Kidney (tissue), 14 donors: Measurements from ENCODE around the gene DDA1. TPM values are rescaled to one million over a fixed set of nuclear protein-coding genes. Genes with fewer than 3 reads are reported as not detected.

Source experiments
- DNase-seq, 5 donors: peaks; one replicate each; pipeline ENCODE4 v3.0.0-alpha.2; 2013 to 2020
- FAIRE-seq: peaks from 2 replicates; lab custom pipeline; 2012; peaks lifted over from hg19 to GRCh38; lab: Jason Lieb, UNC
- H3K27ac ChIP-seq, 2 donors: one replicate each; pipeline ENCODE4 v1.7.0; 2013; ENCODE audit warnings: low read depth in 2 of 2, low read length in 2 of 2, inconsistent platforms in 1 of 2
- H3K27me3 ChIP-seq: one replicate; pipeline ENCODE4 v1.7.1; 2013; ENCODE audit warnings: low read length, inconsistent platforms; ENCODE audit not compliant: control insufficient read depth, insufficient read depth
- H3K36me3 ChIP-seq, 3 donors: one replicate each; pipeline versions ENCODE4 v1.7.0 to v1.7.1; 2013; ENCODE audit warnings: low read length in 3 of 3, control low read depth in 1 of 3, inconsistent platforms in 1 of 3; ENCODE audit not compliant: insufficient read depth in 3 of 3, control insufficient read depth in 2 of 3
- H3K4me1 ChIP-seq, 3 donors: one replicate each; pipeline versions ENCODE4 v1.7.0 to v1.7.1; 2013; ENCODE audit warnings: low read length in 3 of 3, inconsistent platforms in 1 of 3, low read depth in 1 of 3; ENCODE audit not compliant: control insufficient read depth in 2 of 3, insufficient read depth in 2 of 3
- H3K4me3 ChIP-seq, 3 donors: one replicate each; pipeline versions ENCODE4 v1.7.0 to v1.8.1; 2013; ENCODE audit warnings: low read length in 3 of 3, control low read depth in 1 of 3, inconsistent platforms in 1 of 3
- H3K9ac ChIP-seq, 3 donors: one replicate each; pipeline versions ENCODE4 v1.7.0 to v1.7.1; 2013; ENCODE audit warnings: low read length in 3 of 3, control low read depth in 1 of 3, inconsistent platforms in 1 of 3
- H3K9me3 ChIP-seq, 3 donors: one replicate each; pipeline versions ENCODE4 v1.7.0 to v1.7.1; 2013; ENCODE audit warnings: low read length in 3 of 3, control low read depth in 1 of 3, inconsistent platforms in 1 of 3; ENCODE audit not compliant: control insufficient read depth in 2 of 3, insufficient read depth in 1 of 3
- CTCF ChIP-seq: IDR thresholded peaks from 3 replicates; pipeline ENCODE4 v1.5.1; 2012; ENCODE audit warnings: mild to moderate bottlenecking, moderate library complexity, borderline replicate concordance; ENCODE audit not compliant: insufficient read depth; ENCODE audit errors: extremely low read depth
- intact Hi-C: fragments of 100-400 bp; cut with DNase I; formaldehyde crosslinking; loops from one replicate; pipeline ENCODE4 v1.11.1; 2022
- polyA plus RNA-seq: library from polyadenylated mRNA; stranded (reverse); fragments of 350-450 nt; fragmentation: Illumina TruSeq; extraction: RNeasy Lipid Tissue Mini Kit (QIAGEN cat#74804); gene quantifications from one replicate; pipeline ENCODE4 v1.2.3, GENCODE V29; 2014; ENCODE audit warnings: low read depth, low replicate concordance; ENCODE audit not compliant: insufficient read depth
- total RNA-seq: library from RNA; stranded (reverse); fragmentation: NEBNext Ultra II Directional; extraction: Animal tissue kit (Norgen Biotek cat#: 25700); gene quantifications from one replicate; pipeline ENCODE4 v1.2.1, GENCODE V29; 2021
- donor health status: control.
- donor health status: control.
- donor health status: control.
- donor health status: control.
- donor health status: control.
- donor health status: DM: yes; HTN: yes; CAD: no.
- donor health status: Normal renal cell carcinoma (clear cell type).

Gene DDA1
- total and polyA plus RNA-seq, 2 donors from 2014 or later, result 27.7 to 35.9 TPM

GRCh38 chr19:17266026-17266425 is 43.3 kb upstream of the DDA1 start:
- intact Hi-C loops, result no loop called here
- Histone ChIP-seq H3K27ac (no peak overlapping the region), H3K9ac (no peak overlapping the region), H3K4me1 (peaks cover 0 to 4% (median 4%) of the 10 kb centered on the region in 3 donors), H3K4me3 (no peak overlapping the region), H3K9me3 (no peaks in the 10 kb centered on the region), H3K36me3 (peaks cover 0 to 4% (median 2%) of the 10 kb centered on the region in 3 donors), H3K27me3 (no peaks in the 10 kb centered on the region)
- no peak for TF ChIP-seq CTCF
- DNase-seq, result peak in 2 of 5 donors; percentile 30 to 40
- FAIRE-seq, result no peak

- Histone ChIP-seq H3K36me3 (peaks cover 0 to 10% (median 2%) of the 10 kb centered on the region in 3 donors), H3K9me3 (no peaks in the 10 kb centered on the region), H3K27me3 (no peaks in the 10 kb centered on the region), H3K9ac (no peak overlapping the region), H3K4me3 (peak overlapping the region in 2 of 3 donors; percentile 5 to 24), H3K27ac (no peak overlapping the region), H3K4me1 (peaks cover 0 to 4% (median 3%) of the 10 kb centered on the region in 3 donors)
- no peak for FAIRE-seq
- TF ChIP-seq CTCF, result no peak
- intact Hi-C loops, result no loop called here
- DNase-seq, result no peak
These were observed 42.8 kb upstream of the DDA1 start for GRCh38 chr19:17266589-17266974.

- intact Hi-C loops, result no loop called here
- DNase-seq (peak; percentile 97 to 99 (median 99)), FAIRE-seq (peak; percentile 99)
- Histone ChIP-seq H3K9me3 (no peaks in the 10 kb centered on the region), H3K27ac (peak within 1 kb of the TSS in 1 of 2 donors; percentile 70), H3K27me3 (no peaks in the 10 kb centered on the region), H3K36me3 (peaks cover 0 to 11% (median 4%) of the 10 kb centered on the region in 3 donors), H3K4me1 (peaks cover 0 to 4% (median 3%) of the 10 kb centered on the region in 3 donors), H3K4me3 (peak within 1 kb of the TSS; percentile 76 to 98 (median 95)), H3K9ac (peak within 1 kb of the TSS; percentile 85 to 95 (median 94))
- no peak for TF ChIP-seq CTCF
These were observed 42.2 kb upstream of the DDA1 start, which contains the start of gene BABAM1 for GRCh38 chr19:17266975-17267788. Gene BABAM1 (plus strand): TSS chr19:17267443. CDS start chr19:17268807, 1,364 bp downstream.
